GM19324 (cell line): ENCODE results near the gene FRMPD4.
"Not testable (repeated sequence)": the region's sequence is repeated elsewhere in the genome, so short reads cannot be mapped to it uniquely, and the experiment has no call there.

Experiments
- ATAC-seq: cut with Tn5 transposase; IDR thresholded peaks from one replicate; pipeline ENCODE4 v1.9.1; 2021; ENCODE audit warnings: mild to moderate bottlenecking, moderate library complexity; ENCODE audit not compliant: unreplicated experiment, low FRiP score

The FRMPD4 gene

DNA sequence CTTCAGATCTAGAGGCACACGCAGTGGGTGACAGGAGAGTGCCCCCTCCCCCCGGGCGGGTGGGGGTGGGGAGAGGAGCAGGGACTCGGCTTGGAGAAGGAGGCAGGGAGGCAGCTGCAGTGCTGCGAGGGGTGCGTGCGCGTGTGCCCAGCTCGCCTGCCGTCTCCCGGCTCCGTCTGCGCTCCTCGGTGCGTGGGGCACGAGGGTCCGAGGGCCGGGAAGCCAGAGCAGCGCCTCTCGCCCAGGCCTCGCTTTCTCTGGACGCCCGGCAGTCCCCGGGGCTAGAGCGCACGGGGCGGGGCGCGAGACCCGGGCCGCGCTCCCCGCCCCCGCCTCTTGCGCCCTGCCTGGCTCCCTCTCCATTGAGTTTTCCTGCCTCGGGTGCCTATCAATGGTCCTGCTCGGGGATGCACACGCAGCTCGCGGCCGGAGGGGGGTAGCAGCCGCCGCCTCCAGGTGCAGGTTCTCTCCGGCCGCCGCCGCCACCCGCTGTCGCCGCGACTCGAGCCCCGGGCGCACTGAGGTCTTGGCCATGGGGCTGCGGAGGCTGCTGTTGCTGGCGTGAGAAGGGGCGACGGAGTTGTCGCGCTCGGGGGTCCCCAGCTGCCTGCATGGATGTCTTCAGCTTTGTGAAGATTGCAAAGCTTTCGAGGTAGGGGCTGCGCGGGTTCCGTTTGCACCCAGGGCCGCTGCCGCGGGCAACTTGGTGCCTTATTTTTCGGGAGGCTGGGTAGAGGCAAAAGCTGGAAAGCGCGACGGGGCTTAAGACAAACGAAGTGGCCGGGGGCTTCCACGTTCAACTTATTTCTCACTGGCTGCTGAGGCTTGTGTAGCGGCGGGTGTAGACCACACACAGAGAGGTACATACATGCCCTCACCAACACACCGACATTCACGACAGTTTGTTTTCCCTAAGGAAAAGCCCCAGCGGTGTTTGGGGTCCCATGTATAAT lies at the start of gene FRMPD4:
FRMPD4 (plus strand) TSS at position 113 of the 953 bp plus-strand sequence; CDS start at position 612, 499 bp downstream.
- ATAC-seq: no peak

DNA sequence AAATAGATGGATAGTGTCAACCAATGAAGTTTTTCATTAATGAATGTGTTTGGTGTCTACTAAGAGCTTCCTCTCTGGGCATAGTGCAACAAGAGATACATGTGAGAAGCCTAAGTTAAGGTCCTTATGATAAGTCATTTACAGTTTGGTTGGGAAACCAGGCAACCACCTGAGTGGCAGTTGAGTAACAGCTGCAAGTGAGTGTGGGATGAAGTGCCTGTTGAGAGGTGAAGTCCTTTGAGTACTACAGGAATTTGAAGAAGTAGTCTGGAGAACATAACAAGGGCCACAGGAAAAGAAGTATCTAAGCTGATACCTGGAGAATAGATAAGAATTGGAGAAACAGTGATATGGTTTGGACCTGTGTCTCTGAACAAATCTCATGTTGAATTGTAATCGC lies 48.5 kb upstream of the FRMPD4 start:
- ATAC-seq: no peak

DNA sequence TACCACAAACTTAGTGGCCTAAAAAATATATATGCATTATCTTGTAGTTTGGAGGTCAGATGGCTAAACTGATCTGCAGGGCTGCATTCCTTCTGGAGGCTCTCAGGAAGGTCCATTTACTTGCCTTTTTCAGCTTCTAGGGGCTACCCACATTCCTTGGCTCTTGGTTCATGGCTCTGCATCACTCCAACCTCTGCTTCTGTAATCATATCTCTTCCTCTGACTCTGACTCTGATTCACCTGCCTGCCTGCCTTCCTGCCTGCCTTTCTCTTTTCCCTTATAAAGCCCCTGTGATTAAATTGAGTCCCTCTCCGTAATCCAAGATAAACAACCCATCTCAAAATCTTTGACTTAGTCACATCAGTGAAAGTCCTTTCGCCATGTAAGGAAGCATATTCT lies 25.0 kb upstream of the FRMPD4 start:
- ATAC-seq: no peak

DNA sequence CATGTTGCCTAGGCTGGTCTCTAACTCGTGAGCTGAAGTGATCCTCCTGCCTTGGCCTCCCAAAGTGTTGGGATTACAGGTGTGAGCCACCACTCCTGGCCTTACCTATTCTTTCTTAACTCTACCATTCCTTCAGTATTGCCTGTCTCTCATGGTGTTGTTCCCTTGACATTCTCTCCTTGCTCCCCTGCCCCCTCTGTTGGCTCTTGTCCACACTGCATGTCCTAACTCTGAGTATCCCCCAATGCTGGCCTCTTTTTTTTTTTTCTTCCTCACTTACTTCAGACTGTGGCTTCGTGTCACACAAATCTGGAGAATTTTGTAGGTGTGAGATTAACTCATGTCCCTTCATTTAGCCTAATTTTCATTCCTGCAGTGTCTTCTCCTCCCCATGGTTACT lies 22.9 kb upstream of the FRMPD4 start:
- no peak for ATAC-seq

DNA sequence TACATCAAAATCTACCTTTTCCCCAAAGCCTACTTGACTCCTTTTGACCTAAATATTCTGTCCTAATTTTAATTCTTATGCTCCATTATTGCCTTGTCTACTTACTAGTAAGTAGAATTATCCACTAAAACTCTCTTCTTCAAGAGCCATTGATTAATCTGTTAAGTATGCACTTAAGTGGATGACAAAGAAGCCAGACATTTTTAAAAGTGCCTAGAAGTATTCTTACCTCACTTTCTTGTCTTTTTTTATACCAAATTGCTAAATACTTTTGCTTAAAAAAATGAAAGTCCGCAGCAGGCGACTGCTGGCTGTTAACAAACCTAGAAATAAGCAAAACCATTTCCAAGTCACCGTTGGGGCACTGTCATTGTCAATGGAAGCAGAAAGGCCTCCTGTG lies 20.1 kb upstream of the FRMPD4 start:
- no peak for ATAC-seq

DNA sequence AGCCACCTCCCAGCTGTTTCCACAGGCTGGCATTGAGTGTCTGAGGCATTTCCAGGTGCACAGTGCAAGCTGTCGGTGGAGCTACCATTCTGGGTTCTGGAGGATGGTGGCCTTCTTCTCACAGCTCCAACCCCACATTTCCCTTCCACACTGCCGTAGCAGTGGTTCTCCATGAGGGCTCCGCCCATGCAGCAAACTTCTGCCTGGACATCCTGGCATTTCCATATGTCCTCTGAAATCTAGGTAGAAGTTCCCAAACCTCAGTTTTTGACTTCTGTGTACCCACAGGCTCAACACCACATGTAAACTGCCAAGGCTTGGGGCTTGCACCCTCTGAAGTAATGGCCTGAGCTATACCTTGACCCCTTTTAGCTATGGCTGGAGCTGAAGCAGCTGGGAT lies 10.3 kb upstream of the FRMPD4 start:
- ATAC-seq: no peak

DNA sequence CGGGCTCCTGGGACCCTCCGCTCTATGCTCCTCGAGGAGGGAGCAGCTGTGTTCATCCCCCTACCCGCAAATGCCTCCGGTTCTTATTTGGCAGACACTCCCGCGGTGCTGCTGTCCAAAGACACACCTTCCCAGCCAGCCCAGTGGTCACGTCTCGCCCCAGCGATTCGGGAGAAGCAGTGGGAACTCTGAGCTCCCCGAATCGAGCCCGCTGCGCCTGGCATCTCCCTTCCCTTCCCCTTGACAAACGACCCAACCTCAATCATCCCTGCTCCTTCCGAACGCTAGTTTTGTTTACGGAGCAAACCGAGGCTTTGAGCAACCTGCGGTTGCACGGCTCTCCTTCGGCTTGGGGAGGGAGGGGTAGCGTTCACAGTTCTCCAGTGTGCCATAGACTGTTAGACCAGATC lies 317 bp upstream of the FRMPD4 start:
- no peak for ATAC-seq

DNA sequence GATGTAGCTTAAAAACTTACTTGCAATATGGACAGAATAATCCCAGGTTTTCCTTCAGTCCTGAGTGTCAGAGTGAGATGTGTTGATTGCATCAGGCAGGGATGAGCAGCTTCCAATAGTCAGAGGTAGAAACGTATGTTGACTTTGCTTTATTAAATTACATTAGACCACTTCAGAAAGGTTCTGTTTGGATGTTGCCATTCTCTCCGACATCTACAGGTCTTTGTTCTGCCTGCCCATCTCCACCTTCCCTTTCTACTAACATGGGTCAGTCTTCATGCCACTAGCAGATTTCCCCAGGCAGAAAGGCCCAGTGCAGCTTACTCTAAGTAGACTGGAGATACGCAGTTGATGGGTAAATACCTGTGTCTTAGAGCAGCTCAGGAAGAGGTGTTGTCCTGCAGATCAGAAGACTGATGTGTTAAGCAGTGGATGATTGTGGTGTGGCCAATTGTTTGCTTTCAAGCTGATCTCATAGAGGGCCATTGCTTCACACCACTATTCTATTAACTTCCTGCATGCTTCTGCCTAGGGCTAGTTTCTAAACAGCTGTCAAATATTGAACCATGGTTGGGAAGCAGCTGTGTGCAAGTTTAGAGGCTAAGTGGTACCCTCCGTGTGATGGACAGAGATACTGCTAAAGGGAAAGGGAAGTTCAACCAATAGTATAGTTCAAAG lies 1.8 kb downstream of the FRMPD4 start:
- no peak for ATAC-seq

DNA sequence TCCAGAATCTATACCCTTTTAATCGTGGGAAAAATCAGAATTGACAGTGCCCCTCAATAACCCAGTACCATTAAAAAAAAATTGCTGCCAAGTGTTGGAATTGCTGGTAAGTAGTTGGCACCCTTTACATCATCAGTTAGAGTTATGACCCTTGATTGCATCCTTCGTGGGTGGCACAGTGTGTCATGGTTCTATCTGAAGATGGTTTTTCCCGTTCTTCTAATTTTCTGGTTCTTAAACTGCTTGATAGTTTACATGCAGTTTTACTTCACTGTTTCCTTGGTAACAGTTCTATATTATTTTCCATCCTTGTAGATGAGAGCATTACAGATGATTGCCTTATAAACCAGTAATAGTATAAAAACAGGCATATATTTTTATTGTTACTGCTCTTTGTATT lies 3.2 kb downstream of the FRMPD4 start:
- no peak for ATAC-seq

DNA sequence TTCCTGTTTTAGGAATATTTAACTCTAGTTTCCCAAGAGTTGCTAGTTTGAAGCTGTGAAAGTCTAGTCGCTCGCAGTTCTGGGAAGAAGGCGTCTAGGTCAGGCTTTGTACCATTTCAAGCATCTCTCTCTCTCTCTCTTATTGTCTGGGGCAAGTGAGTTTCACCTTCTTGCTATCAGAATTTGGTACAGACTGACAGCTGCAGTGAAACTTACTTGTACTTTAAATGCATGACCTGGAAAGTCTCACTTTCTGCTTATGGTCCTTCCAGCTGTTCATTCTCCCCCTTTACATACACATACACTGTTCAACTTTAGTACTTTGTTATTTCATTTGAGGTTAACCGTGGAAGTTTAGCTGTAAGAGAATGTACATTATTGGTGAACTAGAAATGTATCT lies 4.4 kb downstream of the FRMPD4 start:
- ATAC-seq: no peak

DNA sequence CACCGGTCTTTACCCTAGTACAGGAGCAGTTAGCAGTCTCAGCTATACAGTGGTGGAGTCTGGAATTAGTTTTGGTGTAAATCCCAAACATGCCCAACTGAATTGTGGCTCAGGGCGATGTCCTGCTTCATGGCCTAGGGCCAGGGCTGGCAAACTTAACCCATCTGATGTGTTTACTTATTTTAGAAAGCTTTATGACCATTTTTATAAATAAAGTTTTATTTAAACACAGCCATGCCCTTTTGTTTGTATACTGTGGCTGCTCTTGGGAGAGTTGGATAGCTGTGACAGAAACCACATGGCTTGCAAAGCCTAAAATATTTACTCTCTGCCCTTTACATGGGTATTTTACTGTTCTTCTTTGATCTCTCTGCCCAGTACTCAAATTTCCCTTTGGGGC lies 7.1 kb downstream of the FRMPD4 start:
- ATAC-seq: no peak

DNA sequence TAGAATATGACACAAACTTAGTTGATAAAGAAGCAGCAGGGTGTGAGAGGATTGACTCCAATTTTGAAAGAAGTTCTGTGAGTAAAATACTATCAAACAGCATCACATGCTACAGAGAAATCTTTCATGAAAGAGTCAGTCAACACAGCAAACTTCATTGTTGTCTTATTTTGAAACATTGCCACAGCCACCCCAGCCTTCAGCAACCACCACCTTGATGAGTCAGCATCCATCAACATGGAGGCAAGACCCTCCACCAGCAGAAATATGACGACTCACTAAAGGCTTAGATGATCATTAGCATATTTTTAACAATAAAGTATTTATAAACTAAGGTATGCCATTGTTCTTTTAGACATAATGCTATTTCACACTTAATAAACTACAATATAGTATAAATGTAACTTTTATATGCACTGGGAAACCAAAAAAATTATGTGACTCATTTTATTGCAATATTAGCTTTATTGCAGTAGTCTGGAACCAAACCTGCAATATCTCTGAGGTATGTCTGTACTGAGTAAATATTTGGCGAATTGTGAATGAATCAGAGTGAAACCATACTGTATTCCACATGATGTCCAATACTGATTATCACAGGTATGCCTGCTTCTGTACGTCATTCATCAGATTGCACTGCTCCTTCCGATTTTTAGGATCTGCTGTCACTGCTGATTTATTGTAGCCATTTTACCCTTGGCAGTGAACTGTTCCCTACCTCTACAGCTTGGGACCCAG lies 11.6 kb downstream of the FRMPD4 start:
- no peak for ATAC-seq

DNA sequence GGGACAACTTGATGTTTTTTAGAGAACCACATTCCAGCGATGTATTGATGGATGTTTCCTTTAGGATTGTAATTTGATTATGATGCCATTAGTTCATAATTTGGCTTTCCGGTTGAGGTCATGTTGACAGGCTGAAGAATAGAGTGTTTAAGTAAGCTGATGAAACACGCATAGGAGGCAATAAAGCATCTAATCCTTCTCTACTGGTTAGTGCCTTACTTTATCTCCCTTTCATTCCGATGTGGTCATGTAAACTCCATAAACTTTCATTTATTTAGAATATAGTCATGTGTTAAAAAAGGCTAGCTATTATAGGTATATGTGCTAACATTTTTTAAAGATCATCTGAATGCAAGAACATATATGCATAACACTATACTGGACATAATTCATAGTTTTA lies 15.0 kb downstream of the FRMPD4 start:
- no peak for ATAC-seq

DNA sequence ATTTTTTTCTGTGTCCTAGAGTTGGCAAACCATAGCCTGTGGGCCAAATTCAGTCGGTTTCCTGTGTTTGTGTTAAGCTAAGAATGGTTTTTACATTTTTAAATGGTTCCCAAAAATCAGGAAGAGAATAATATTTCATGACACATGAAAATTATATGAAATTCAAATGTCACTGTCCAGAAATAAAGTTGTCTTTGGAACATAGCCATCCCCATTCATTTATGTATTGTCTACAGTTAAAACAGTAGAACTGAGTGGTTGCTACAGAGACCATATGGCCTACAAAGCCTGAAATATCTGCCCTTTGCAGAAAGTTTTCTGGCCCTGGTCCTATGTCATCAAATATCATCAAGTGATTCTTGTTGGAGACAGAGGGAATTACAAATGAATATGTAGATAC lies 15.5 kb downstream of the FRMPD4 start:
- ATAC-seq: no peak

DNA sequence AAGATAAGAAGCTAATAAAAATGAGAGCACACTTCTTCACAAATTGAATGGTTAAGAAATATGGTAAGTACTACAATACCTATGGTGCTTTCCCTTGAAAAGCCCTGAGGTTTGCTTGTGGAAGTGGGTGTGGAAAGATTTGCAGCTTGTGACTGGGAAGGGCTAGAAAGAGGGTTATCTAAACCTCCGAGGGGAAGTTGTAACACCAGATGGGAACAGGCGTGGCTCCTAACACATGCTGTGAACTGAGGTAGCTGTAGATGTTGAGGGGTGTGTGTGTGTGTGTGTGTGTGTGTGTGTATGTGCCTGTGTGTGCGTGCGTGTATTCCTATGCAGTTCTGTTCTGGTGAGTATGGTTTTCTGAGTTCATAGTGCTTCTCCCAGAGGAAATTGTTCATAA lies 21.5 kb downstream of the FRMPD4 start:
- no peak for ATAC-seq

DNA sequence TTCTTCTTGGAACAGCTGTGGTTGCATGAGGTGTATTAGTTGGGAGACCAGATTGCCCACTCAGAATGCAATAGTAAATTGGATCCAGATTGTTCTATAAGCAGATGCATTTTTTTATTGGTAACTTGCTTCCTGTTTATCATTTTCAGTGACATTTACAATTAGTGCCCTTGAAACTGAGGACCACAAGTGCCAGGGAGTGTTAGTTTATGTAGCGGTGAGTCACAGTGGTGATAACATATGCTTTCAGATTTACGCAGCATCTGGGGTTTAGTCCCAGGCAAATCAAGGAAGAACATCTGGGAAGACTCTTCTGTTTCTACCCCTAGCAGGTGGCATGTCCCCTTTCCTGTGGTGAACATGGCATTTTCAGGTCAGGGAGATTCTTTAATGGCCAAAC lies 24.1 kb downstream of the FRMPD4 start:
- no peak for ATAC-seq

DNA sequence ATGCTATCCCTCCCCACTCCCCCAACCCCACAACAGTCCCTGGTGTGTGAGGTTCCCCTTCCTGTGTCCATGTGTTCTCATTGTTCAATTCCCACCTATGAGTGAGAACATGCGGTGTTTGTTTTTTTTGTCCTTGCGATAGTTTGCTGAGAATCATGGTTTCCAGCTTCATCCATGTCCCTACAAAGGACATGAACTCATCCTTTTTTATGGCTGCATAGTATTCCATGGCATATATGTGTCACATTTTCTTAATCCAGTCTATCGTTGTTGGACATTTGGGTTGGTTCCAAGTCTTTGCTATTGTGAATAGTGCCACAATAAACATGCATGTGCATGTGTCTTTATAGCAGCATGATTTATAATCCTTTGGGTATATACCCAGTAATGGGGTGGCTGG lies 25.9 kb downstream of the FRMPD4 start:
- not testable (repeated sequence) for ATAC-seq

DNA sequence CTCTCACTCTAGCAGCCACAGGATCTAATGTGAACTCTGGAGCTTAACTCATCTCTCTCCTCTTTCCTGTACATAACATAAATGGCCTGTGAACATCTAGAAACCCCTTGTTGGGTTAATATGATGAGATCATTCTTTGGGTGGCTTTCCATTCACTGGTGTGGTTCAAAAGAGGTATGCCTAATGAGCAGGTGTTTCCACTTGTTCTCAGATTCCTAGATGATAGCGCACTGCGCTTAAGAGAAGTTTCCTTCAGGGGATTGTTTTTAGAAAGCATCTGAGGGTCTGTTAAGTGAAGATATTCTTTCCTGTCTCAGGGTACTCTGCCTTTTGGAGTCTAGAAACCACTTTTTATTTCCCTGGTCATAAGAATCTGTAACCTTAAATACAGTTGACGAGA lies 32.5 kb downstream of the FRMPD4 start:
- no peak for ATAC-seq

DNA sequence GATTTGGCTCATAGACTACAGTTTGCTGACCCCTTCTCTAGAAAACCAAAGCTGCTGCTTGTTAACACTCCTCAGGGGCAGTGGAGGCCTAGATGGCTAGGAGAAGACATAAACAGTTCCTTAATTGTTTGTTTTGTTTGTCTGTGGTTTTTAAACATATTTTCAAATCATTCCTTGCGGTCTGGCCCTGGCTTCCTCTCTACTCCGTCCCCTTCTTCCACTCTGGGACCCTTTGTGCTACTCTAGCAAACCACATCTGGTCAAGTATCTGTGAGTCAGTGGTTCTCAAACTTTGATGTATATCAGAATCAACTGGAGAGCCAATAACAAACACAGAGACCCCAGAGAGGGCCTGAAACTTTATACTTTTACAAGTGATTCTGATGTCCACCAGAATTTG lies 36.1 kb downstream of the FRMPD4 start:
- ATAC-seq: no peak

DNA sequence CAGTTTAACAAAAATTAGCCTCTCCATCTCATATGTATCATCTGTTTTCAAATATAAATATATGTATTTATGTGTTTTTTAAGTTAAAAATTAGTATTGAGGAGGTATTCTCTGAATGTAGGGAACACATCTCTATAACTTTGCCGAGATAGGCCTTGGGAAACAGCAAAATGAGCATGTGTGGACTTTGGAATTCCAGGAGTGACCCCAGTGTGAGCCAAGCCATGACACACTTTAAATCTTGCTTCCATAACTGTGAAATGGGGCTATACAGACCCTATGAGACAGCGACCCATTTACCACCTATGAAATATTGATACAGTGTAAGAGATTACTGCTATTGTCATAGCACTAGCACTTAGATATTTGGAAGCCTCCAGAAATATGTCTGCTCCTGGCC lies 58.8 kb downstream of the FRMPD4 start:
- ATAC-seq: no peak

DNA sequence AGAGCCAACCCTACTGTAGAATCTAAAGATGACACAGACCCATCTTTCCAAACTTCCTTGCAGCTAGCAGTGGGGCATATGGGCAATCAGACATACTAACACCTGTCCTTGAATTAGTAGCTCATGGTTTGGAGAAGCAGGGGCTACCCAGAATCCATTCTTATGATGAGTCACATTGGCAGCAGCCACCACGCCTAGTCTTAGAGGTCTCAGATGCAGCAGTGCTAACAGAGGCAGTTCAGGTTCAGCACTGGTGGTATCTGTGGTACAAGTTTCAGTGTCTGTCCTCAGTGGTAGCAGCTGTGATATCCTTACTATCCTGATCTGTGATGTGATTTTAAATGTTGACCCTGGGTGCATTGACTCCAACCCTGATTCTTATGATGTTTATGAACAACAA lies 68.1 kb downstream of the FRMPD4 start:
- ATAC-seq: no peak
